Cerebellar cortex (tissue), 1 donor: ENCODE data around the gene DIS3L2.

Experiments used
- DNase-seq: peaks from one replicate; pipeline ENCODE4 v3.0.0-alpha.2; 2015; ENCODE audit warnings: low spot score

The DIS3L2 gene

GRCh38 chr2:232229911-232230310 lies 268.4 kb downstream of the DIS3L2 start:
- no peak for DNase-seq

DNA sequence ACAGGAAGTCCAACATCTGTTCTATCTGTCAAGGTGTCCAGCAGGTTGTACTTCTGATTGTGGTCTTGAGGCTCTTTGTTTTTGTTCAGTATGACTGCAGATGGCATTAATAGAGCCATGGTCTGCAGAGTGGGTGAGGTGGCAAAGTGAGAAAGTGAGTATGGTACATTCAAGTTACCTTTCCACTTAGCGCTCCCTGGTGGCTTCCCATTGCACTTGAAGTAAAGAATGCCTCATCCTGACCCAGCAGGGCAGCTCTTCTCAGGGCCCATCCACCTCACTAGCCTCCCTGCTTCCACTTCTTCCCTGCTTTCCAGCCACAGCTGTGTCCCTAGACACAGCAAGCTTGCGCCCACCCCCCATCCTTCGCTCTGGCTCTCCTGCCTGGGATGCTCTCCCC lies 269.0 kb downstream of the DIS3L2 start:
- DNase-seq = peak; percentile 27

DNA sequence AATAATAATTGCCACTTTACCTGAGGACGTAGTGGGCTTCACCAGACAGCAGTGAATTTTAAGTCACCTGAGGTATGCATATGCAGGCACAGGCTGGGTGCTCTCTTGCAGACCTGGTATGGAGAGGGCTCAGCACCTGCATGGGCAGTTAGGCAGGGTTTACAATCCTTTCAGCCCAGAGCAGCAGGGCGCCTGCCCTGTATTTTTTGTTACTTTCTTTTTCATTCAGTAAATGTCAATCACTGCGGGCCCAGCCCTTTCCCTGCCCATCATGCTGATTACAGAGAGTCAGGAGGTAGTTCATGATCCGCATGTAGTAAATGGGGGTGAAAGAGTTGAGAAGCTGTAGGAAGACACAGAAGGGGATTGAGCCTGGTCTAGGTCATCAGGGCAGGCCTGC lies 270.0 kb downstream of the DIS3L2 start:
- no peak for DNase-seq

DNA sequence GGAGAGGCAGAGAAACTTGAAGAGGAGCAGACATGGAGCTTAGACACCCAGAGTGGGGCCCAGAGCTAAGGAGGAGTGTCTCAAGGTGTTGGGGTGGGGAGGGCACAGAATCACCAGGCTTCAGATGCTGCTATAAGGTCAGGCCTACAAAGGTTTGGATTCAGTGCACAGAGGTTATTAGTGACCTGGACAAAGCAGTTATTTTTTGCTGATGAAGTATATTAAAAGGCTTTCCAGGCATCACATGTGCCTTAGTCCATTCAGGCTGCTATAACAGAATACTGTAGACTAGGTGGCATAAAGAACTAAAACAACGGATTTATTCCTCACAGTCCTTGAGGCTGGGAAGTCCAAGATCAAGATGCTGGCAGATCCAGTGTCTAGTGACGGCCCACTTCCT lies 271.4 kb downstream of the DIS3L2 start:
- DNase-seq = no peak

GRCh38 chr2:232234922-232235615 lies 273.6 kb downstream of the DIS3L2 start:
- DNase-seq = no peak

DNA sequence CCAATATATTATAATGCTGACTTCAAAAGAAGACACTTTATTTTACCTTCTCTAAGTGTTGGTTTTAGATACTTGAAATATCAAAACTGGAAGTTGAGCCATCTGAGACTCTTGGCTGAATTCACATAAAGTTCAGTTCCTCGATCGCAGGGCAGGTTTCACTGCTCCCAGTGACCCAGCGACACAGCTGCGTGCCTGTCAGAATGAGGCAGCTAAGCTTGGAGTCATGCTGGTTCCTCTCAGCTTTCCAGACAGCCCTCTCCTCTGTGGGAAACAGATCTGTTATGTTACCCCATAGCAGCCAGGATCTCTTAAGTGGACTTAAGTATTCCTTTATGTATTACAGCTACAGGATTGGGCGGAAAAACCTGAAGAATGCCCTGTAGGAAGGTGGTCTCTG lies 274.2 kb downstream of the DIS3L2 start:
- peak; percentile 26 for DNase-seq

GRCh38 chr2:232236200-232236599 lies 274.7 kb downstream of the DIS3L2 start:
- no peak for DNase-seq

DNA sequence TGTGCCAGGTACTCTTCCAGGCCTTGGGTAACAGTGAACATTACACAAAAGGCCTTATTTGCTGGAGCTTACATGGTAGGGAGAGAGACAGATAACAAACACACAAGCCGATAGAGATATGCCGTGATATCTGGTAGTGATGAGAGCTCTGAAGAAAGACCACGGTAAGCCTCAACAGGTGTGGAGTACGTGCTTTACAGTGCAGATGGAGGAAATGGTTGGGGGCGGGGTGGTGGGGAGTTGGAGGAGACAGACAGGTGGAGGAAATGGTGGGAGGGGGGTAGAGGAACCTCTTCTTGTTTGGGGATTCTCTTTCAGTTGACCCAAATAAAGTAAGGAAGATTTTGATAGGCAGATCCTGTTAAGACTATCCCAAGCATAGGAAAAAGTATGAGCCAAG lies 276.0 kb downstream of the DIS3L2 start:
- no peak for DNase-seq

- DNase-seq = no peak
These were observed 276.6 kb downstream of the DIS3L2 start for GRCh38 chr2:232238108-232238507.

GRCh38 chr2:232238596-232238995 lies 277.1 kb downstream of the DIS3L2 start:
- DNase-seq = no peak

DNA sequence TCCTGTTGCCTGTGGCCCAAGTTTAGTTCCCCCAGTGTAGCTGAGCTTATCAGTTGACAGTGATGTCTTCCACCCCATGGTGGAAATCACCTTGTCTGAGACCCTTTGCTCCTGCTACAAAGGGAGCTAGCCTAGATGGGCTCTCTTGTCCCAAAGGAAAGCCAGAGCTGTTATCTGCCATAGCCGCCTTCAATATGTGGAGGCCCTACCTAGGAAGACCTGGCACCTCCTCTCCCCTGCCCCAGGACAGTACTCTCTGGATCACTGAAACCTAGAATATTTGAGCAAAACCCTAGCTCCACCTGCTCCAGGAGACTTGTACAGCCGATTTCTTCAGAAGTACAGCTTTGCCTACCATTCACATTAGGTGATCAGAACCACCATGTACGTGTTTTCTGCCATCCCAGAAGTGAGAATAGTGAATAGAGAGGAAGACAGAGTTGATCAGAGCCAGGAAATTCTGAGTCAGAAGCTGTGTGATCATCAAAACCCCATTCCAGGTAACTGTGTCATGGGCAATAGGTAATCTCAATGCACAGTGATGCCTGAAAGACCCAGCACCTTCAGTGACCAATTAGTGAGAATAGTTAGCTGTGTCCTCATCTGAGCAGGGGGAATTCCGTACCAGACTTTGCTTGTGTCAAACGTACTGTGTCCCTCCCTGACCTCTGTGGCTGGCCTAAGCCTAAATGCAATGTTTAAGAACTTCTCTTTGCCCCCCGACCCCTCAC lies 278.6 kb downstream of the DIS3L2 start:
- no peak for DNase-seq

- no peak for DNase-seq
These were observed 279.4 kb downstream of the DIS3L2 start for GRCh38 chr2:232240906-232241305.

DNA sequence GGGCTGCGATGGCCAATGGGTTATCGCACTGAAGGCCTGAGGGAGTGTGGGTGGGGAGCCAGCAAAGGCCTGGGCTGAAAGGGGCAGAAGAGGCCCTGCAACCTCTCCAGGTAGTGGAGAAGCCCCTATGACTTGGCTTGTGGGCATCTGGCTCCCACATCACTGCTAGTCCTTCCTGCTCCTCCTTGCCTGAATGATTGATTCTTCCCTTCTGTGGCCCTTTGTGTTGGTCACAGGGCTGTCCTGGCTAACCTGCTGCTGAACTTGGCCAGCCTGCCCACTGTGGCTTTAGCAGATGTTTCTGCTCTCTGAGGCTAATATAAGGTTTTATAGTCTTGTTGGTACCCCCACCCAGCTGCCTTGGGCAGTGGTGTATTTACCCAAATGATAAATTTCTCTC lies 280.8 kb downstream of the DIS3L2 start:
- DNase-seq = no peak

DNA sequence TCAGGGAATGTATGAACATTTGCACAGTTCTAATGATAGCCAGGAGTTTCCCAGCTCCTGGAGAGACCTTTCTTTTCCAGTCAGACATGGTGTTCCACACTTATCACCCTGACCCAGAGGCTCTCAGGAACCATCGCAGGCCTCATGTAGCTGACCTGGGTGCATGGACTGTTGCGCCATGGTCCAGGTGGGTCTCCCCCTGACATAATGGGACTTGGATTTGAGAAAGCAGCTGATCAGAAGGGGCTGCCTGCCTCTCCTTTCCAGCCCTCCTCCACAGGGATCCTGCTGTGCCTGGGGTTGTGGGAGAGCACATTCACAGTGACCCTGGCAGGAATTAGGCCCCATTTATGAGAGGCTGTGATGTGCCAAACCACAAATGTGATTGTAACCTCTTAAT lies 283.6 kb downstream of the DIS3L2 start:
- DNase-seq = no peak

DNA sequence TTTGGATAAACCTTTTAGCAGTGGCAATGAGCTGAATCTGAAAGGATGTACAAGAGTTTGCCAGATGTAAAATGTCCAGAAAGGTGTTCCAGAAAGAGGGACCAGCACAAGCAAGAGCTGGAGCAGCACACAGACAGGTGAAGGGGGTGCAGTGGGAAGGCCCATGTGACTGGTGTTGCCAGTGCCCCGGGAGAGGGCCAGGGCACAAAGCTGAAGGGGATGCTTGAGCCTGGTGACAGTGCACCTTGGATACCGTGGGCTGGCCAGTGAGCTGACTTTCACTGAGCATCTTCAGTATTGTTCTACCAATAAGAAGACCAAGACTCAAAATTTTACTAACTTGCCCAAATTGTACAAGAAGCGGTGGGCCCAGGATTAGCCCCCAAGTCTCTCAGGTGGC lies 284.7 kb downstream of the DIS3L2 start:
- DNase-seq = no peak

DNA sequence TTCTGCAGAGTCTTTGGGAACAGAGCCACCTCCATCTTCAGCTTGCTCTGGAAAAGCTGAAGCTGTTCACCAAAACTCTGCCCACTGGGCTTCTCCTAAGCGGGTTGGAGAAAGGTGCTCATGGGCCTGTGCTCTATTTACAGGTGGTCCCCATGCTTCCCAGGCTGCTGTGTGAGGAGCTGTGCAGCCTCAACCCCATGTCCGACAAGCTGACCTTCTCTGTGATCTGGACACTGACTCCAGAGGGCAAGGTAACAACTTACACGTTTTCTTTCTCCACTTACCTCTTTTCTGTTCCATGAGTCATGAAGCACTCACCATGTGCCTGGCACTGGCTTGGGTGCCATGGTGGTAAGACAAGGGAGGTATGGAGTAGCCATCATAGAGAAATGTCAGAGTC lies 287.6 kb downstream of the DIS3L2 start:
- DNase-seq = no peak

DNA sequence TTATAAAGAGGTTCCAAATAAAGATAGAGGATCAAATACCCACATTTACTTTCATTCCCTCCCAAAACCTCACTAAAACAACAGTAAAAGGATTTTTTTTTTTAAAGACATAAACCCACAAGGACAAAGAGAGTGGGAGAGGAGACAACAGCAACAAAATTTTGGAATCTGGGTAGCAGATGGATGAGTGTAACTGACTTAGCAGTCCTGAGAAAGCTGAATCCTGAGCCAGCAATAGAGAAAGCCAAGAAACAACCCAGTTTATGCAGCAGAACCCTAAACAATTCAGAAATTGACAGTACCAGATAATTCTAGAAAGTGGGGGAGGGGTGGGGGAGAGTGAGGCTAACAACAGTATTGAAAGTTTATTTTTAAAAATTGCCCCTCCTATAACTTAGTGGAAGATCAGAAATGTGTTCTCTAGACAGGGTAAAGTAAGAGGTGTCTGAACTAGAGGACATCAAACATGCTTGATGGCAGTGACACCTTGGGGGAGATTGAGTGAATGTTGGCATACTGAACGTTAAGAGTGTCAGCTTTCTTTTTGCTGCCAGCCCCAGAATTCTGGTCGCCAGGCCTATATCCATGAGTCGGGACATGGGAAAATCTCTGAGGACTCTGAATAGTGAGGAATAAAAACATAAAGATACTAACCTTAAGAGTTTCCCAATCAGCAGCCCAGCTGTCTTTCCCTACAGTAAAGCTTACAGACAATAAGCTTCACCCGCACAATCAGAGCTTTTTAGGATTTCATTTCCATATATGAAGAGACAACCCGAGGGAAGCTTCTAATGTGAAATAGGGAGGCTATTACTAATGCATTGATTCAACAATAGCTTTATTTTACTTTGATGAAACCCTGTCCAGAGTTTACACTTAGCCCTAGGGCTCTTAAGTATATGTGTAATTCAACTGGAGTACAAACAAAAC lies 289.0 kb downstream of the DIS3L2 start:
- no peak for DNase-seq

DNA sequence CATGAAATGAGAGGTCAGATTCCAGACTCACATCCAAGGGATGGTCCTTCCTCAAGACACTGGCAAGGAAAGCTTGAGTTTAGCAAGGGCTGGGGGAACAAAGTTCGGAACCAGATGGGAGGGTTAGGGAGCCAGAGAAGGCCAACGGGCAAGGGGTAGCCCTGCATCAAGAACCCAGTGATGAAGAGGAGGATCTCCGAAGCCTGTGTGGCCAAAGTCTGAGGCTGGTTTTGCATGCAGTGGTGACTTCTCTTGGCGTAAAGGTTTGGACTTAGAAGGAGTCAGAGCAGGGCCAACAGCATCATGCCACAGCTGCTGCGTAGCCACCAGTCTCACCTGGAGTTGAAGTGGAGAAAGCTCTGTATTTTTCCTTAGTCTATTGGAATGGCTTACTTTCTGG lies 293.5 kb downstream of the DIS3L2 start:
- DNase-seq = no peak

DNA sequence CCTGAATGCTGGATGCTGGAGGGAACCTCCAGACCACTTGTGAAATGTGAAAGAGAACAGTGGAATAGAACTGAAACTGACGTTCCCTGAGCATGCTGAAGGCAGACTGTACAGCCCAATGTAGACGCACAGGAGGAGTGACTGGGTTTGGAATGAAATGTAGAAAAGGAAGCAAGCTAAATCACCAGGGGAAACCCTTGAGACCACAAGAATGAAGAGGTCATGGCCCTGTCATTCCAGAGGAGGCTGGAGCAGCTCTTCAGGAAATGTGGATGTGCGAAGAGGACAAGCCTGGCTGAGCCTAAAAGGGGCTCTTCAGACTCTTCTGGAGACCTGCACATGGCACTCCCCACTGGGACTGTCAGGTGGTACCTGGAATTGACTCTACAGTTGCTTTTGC lies 298.6 kb downstream of the DIS3L2 start:
- no peak for DNase-seq

- no peak for DNase-seq
These were observed 300.3 kb downstream of the DIS3L2 start for GRCh38 chr2:232261776-232262175.

DNA sequence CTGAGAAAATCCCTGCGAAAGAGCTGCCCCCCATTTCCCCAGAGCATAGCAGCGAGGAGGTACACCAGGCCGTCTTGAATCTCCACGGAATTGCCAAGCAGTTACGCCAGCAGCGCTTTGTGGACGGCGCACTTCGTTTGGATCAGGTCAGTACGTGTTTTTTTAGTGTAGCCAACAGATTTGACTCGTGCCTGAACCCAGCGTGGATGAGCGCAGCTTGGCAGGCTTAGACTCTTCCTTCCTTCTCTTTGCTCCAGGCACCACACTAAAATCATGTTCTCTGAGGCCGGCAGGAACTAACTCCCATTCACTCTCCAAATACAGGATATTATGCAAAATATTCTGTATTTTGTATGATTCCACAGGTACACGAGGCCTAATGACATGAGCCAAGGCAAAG lies 301.8 kb downstream of the DIS3L2 start:
- no peak for DNase-seq

DNA sequence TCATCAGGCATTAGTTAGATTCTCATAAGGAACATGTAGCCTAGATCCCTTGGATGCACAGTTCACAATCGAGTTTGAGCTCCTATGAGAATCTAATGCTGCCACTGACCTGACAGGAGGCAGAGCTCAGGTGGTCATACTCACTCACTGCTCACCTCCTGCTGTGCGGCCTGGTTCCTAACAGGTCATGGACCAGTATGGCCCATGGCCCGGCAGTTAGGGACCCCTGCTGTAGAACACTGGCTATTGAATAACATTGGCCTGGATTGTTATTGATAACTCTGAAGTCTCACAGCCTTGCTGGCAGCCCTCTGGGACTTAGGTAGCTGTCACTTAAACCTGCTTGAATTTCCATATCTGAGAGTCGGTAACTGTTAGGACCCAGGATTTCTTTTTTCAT lies 302.6 kb downstream of the DIS3L2 start:
- no peak for DNase-seq

DNA sequence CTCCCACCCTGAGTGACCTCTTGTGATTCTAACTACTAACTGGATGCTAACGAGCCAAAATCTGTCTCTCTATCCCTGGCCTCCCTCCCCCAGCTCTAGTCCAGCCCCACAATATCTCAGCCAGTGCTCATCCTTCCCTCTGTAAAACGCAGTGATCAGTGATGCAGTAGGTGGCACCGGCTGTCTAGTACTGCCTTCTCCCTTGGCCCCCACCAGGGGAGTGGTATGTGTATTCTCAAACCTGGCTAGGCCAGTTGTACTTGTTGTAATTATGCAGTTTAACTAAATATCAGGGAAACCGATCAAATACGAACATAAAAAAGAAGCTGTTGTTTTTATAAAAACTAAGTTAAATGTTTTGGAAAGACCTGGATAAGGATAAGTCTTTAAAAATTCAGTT lies 303.8 kb downstream of the DIS3L2 start:
- no peak for DNase-seq
